ENCODE data around the gene CDH4. TPM values are rescaled to one million over a fixed set of nuclear protein-coding genes. Genes with fewer than 3 reads are reported as not detected.

Gene CDH4
- total RNA-seq, 1 donor from 2014 or later = 22.3 TPM

- DNase-seq = no peak
These were observed 667.8 kb downstream of the CDH4 start for GRCh38 chr20:61919675-61920365.

- DNase-seq = no peak
These were observed 670.4 kb downstream of the CDH4 start for GRCh38 chr20:61922411-61922810.

- DNase-seq = no peak
These were observed 670.9 kb downstream of the CDH4 start for GRCh38 chr20:61922936-61923335.

GRCh38 chr20:61923371-61924166 is 671.5 kb downstream of the CDH4 start:
- no peak for DNase-seq

- DNase-seq = no peak
These were observed 672.3 kb downstream of the CDH4 start for GRCh38 chr20:61924211-61924857.

GRCh38 chr20:61924858-61925554 is 672.9 kb downstream of the CDH4 start:
- no peak for DNase-seq

GRCh38 chr20:61925555-61926252 is 673.6 kb downstream of the CDH4 start:
- no peak for DNase-seq

- no peak for DNase-seq
These were observed 674.2 kb downstream of the CDH4 start for GRCh38 chr20:61926253-61926613.

GRCh38 chr20:61926796-61927192 is 674.7 kb downstream of the CDH4 start:
- DNase-seq = no peak

- no peak for DNase-seq
These were observed 675.2 kb downstream of the CDH4 start for GRCh38 chr20:61927193-61927825.

- DNase-seq = no peak
These were observed 675.9 kb downstream of the CDH4 start for GRCh38 chr20:61927826-61928541.

GRCh38 chr20:61929561-61929960 is 677.5 kb downstream of the CDH4 start:
- no peak for DNase-seq

GRCh38 chr20:61929971-61930666 is 678.1 kb downstream of the CDH4 start:
- DNase-seq = no peak

GRCh38 chr20:61930776-61931475 is 678.9 kb downstream of the CDH4 start:
- DNase-seq = no peak

- no peak for DNase-seq
These were observed 679.6 kb downstream of the CDH4 start for GRCh38 chr20:61931476-61932198.

GRCh38 chr20:61932199-61932592 is 680.1 kb downstream of the CDH4 start:
- no peak for DNase-seq

- DNase-seq = no peak
These were observed 680.8 kb downstream of the CDH4 start for GRCh38 chr20:61932711-61933480.

GRCh38 chr20:61933481-61933950 is 681.5 kb downstream of the CDH4 start:
- no peak for DNase-seq
